K562 (cell line): ENCODE measurements around the gene BNC2. TPM values are rescaled to one million over a fixed set of nuclear protein-coding genes. Genes with fewer than 3 reads are reported as not detected.

Experiments
- ATAC-seq: fragments of 200-7000 bp; cut with Tn5 transposase; 3 replicates; pipeline ENCODE4 v1.9.1; 2020; ENCODE audit warnings: moderate library complexity
- BruUV-seq: library from RNA; stranded (reverse); fragments of 400-500 nt; replicated peaks from 2 replicates; lab custom pipeline; 2021; lab: Mats Ljungman, UMichigan
- CTCF ChIA-PET: fragments of 300-600 bp; formaldehyde crosslinking; extraction: SDS; loops from one replicate; lab custom pipeline; 2021; ENCODE audit warnings: low intra/inter-chr PET ratio; lab: Yijun Ruan, JAX
- POLR2A ChIA-PET: fragments of 300-600, 350-650 bp; sonication (Branson Sonifier 250); formaldehyde crosslinking; extraction: SDS; loops from one replicate; lab custom pipeline; 2021; ENCODE audit warnings: antibody characterized with exemption, inconsistent platforms; lab: Yijun Ruan, JAX
- DNase-seq, 4 experiments: peaks; one replicate each; pipeline versions ENCODE4 v3.0.0 to v3.0.0-alpha.2; 2011 to 2018; ENCODE audit warnings: low spot score in 3 of 4, mixed read lengths in 3 of 4; ENCODE audit errors: extremely low read depth in 1 of 4
- FAIRE-seq: peaks from 2 replicates; lab custom pipeline; 2011; peaks lifted over from hg19 to GRCh38; lab: Jason Lieb, UNC
- H2AFZ ChIP-seq: 2 replicates; pipeline ENCODE4 v1.6.0; 2011; ENCODE audit warnings: low read depth, low read length, control low read depth, inconsistent platforms
- H3K27ac ChIP-seq: fragments of 200-600 bp; 3 replicates; pipeline ENCODE4 v1.8.0; 2011; ENCODE audit warnings: low read depth, mild to moderate bottlenecking, control low read depth, inconsistent platforms, low read length, moderate library complexity, mixed read lengths; ENCODE audit errors: extremely low read depth
- H3K27me3 ChIP-seq, 2 experiments: fragments of 300-600 bp in 1 of 2; 2 replicates in 1 of 2; 3 replicates in 1 of 2; pipeline versions ENCODE4 v1.6.0 to v1.8.0; 2011; ENCODE audit warnings: inconsistent platforms in 2 of 2, low read length in 2 of 2, mild to moderate bottlenecking in 1 of 2, mixed read lengths in 1 of 2, moderate library complexity in 1 of 2; ENCODE audit not compliant: control insufficient read depth in 2 of 2, insufficient read depth in 2 of 2
- H3K36me3 ChIP-seq: fragments of 300-600 bp; 3 replicates; pipeline ENCODE4 v1.8.0; 2011; ENCODE audit warnings: mild to moderate bottlenecking, low read length, inconsistent platforms; ENCODE audit not compliant: control insufficient read depth, insufficient read depth
- H3K4me1 ChIP-seq, 2 experiments: fragments of 200-600 bp in 1 of 2; replicated peaks in 1 of 2; 2 replicates in 1 of 2; 3 replicates in 1 of 2; pipeline versions ENCODE4 v1.5.1 to v1.8.0; 2011; ENCODE audit warnings: inconsistent platforms in 2 of 2, low read length in 2 of 2, mild to moderate bottlenecking in 1 of 2, mixed read lengths in 1 of 2, moderate library complexity in 1 of 2; ENCODE audit not compliant: control insufficient read depth in 2 of 2, insufficient read depth in 2 of 2
- H3K4me2 ChIP-seq: 2 replicates; pipeline ENCODE4 v1.6.1; 2011; ENCODE audit warnings: low read length, control low read depth, inconsistent platforms, mixed read lengths; ENCODE audit not compliant: insufficient read depth
- H3K4me3 ChIP-seq: fragments of 200-600 bp; sonication (generic), shearing (Covaris generic); 2 replicates; pipeline ENCODE4 v1.5.1; 2016; ENCODE audit warnings: control low read depth, inconsistent platforms
- H3K79me2 ChIP-seq: fragments of 200-600 bp; 3 replicates; pipeline ENCODE4 v1.8.0; 2011; ENCODE audit warnings: low read length, inconsistent platforms; ENCODE audit not compliant: control insufficient read depth, insufficient read depth
- H3K9ac ChIP-seq, 2 experiments: 2 replicates each; pipeline versions ENCODE4 v1.6.0 to v1.6.1; 2011; ENCODE audit warnings: low read depth in 2 of 2, low read length in 2 of 2, control low read depth in 1 of 2, inconsistent platforms in 1 of 2, mild to moderate bottlenecking in 1 of 2, mixed read lengths in 1 of 2; ENCODE audit not compliant: insufficient read depth in 1 of 2
- H3K9me1 ChIP-seq: one replicate; pipeline ENCODE4 v1.6.0; 2011; ENCODE audit warnings: inconsistent platforms, mild to moderate bottlenecking, low read length, moderate library complexity; ENCODE audit not compliant: control insufficient read depth, insufficient read depth
- H3K9me3 ChIP-seq: replicated peaks from 2 replicates; pipeline ENCODE4 v1.5.1; 2011; ENCODE audit warnings: low read depth, low read length, inconsistent platforms; ENCODE audit not compliant: control insufficient read depth, insufficient read depth
- H4K20me1 ChIP-seq: replicated peaks from 2 replicates; pipeline ENCODE4 v1.6.1; 2011; ENCODE audit warnings: low read length, inconsistent platforms, mixed read lengths; ENCODE audit not compliant: control insufficient read depth, insufficient read depth
- DMBX1 ChIP-seq: fragments of 250-450 bp; sonication (Bioruptor Pico); IDR thresholded peaks from 2 replicates; pipeline ENCODE4 v1.8.0; 2022; ENCODE audit warnings: inconsistent platforms, mild to moderate bottlenecking, moderate library complexity, borderline replicate concordance
- GABPA ChIP-seq: fragments of 200-800 bp; sonication (Bioruptor generic); conservative IDR thresholded peaks from 2 replicates; pipeline ENCODE4 v1.6.1; 2016; ENCODE audit warnings: low read depth, missing genetic modification characterization, missing compliant biosample characterization
- GABPB2 ChIP-seq: fragments of 250-450 bp; sonication (Bioruptor Pico); conservative IDR thresholded peaks from 2 replicates; pipeline ENCODE4 v1.5.1; 2021; ENCODE audit warnings: mild to moderate bottlenecking
- KLF13 ChIP-seq: fragments of 450-650 bp; IDR thresholded peaks from 2 replicates; pipeline ENCODE4 v1.6.1; 2016; ENCODE audit warnings: missing genetic modification characterization, low read depth, mild to moderate bottlenecking, missing compliant biosample characterization, moderate library complexity, borderline replicate concordance
- ZNF449 ChIP-seq: fragments of 250-450 bp; sonication (Bioruptor Pico); IDR thresholded peaks from 2 replicates; pipeline ENCODE4 v1.8.0; 2022; ENCODE audit warnings: moderate library complexity, mild to moderate bottlenecking, inconsistent platforms
- WGBS: fragments of 100-300 bp; shearing (Covaris generic); methylation state at CpG from one replicate; pipeline ENCODE4 v1.1.6; 2016; ENCODE audit warnings: low coverage, mixed read lengths; ENCODE audit not compliant: insufficient coverage; ENCODE audit errors: missing lambda C conversion rate; 5-methylcytosine and 5-hydroxymethylcytosine counted together
- in situ Hi-C: fragments of 300-500 bp; cut with MboI; formaldehyde crosslinking; loops from 4 replicates; pipeline ENCODE4 v1.15.0; 2018; ENCODE audit warnings: inconsistent platforms, mixed read lengths
- intact Hi-C: fragments of 100-400 bp; cut with micrococcal nuclease; formaldehyde crosslinking; loops from 2 replicates; pipeline ENCODE4 v1.14.2; 2022
- polyA plus RNA-seq, 8 experiments: library from polyadenylated mRNA; depleted of rRNA in 4 of 8; stranded (reverse) in 5 of 8; unstranded in 3 of 8; fragments of >200 nt; fragmentation: Nextera tagmentation in 2 of 8; fragmentation: Illumina TruSeq in 1 of 8; extraction: Ambion mirVana in 2 of 8; extraction: Trizol in 1 of 8; gene quantifications; 2 replicates each; pipeline versions ENCODE4 v1.2.1 to v1.2.3, GENCODE V29; 2011 to 2014; ENCODE audit warnings: inconsistent platforms in 1 of 8, missing spikeins in 1 of 8
- total RNA-seq, 7 experiments: library from RNA; depleted of rRNA in 6 of 7; stranded (reverse); fragments of >200 nt in 6 of 7; fragmentation: Illumina TruSeq in 2 of 7; extraction: Trizol in 2 of 7; gene quantifications; 2 replicates each; pipeline versions ENCODE4 v1.2.1 to v1.2.3, GENCODE V29; 2011 to 2021; ENCODE audit warnings: low replicate concordance in 1 of 7
- TF ChIP-seq, protein P1 (sequence below): fragments of 250-450 bp; sonication (Bioruptor Pico); IDR thresholded peaks from 2 replicates; pipeline ENCODE4 v1.4.0; 2020
- TF ChIP-seq, protein P2 (sequence below): fragments of 450-650 bp; IDR thresholded peaks from 2 replicates; pipeline ENCODE4 v1.7.0; 2016; ENCODE audit warnings: borderline replicate concordance
- TF ChIP-seq, protein P3 (sequence below): fragments of 250-450 bp; sonication (Bioruptor Pico); IDR thresholded peaks from 2 replicates; pipeline ENCODE4 v1.5.1; 2021; ENCODE audit warnings: mild to moderate bottlenecking

Gene BNC2
- total and polyA plus RNA-seq, 9 of the 15 experiments (the other 6 are each of a cell fraction or from before 2014, with no cell fraction given): not detected

GRCh38 chr9:16413509-16414016, 456.9 kb downstream of the BNC2 start (continued):
- TF ChIP-seq, protein P1, sequence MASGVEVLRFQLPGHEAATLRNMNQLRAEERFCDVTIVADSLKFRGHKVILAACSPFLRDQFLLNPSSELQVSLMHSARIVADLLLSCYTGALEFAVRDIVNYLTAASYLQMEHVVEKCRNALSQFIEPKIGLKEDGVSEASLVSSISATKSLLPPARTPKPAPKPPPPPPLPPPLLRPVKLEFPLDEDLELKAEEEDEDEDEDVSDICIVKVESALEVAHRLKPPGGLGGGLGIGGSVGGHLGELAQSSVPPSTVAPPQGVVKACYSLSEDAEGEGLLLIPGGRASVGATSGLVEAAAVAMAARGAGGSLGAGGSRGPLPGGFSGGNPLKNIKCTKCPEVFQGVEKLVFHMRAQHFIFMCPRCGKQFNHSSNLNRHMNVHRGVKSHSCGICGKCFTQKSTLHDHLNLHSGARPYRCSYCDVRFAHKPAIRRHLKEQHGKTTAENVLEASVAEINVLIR: no peak
- TF ChIP-seq, protein P2, sequence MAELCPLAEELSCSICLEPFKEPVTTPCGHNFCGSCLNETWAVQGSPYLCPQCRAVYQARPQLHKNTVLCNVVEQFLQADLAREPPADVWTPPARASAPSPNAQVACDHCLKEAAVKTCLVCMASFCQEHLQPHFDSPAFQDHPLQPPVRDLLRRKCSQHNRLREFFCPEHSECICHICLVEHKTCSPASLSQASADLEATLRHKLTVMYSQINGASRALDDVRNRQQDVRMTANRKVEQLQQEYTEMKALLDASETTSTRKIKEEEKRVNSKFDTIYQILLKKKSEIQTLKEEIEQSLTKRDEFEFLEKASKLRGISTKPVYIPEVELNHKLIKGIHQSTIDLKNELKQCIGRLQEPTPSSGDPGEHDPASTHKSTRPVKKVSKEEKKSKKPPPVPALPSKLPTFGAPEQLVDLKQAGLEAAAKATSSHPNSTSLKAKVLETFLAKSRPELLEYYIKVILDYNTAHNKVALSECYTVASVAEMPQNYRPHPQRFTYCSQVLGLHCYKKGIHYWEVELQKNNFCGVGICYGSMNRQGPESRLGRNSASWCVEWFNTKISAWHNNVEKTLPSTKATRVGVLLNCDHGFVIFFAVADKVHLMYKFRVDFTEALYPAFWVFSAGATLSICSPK: no peak
- no peak for TF ChIP-seq DMBX1 (CRISPR knock-in tag)
- no peak for TF ChIP-seq GABPA (tag)
- TF ChIP-seq, protein P3, sequence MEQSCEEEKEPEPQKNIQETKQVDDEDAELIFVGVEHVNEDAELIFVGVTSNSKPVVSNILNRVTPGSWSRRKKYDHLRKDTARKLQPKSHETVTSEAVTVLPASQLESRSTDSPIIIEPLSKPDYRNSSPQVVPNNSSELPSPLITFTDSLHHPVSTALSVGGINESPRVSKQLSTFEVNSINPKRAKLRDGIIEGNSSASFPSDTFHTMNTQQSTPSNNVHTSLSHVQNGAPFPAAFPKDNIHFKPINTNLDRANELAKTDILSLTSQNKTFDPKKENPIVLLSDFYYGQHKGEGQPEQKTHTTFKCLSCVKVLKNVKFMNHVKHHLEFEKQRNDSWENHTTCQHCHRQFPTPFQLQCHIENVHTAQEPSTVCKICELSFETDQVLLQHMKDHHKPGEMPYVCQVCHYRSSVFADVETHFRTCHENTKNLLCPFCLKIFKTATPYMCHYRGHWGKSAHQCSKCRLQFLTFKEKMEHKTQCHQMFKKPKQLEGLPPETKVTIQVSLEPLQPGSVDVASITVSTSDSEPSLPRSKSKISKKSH (CRISPR knock-in tag): no peak

GRCh38 chr9:16412740-16413139, 457.7 kb downstream of the BNC2 start:
- Histone ChIP-seq H3K9me3 (no peaks in the 10 kb centered on the region), H3K9me1 (no peaks in the 10 kb centered on the region), H3K79me2 (no peaks in the 10 kb centered on the region), H3K27me3 (no peaks in the 10 kb centered on the region), H3K4me2 (no peak overlapping the region), H2AFZ (no peak overlapping the region), H3K36me3 (no peaks in the 10 kb centered on the region), H3K27ac (no peak overlapping the region), H3K9ac (no peak overlapping the region), H3K4me3 (no peak overlapping the region), H3K4me1 (no peaks in the 10 kb centered on the region), H4K20me1 (no peaks in the 10 kb centered on the region)
- CTCF ChIA-PET: no interaction called here
- ATAC-seq: no peak
- no peak for DNase-seq
- intact Hi-C loops: no loop called here
- BruUV-seq: no TSS peak
- no peak for FAIRE-seq
- POLR2A ChIA-PET: no interaction called here
- WGBS: 0% methylated on average over 4 of the region's 4 CpGs
- TF ChIP-seq ZNF449 (CRISPR knock-in tag) (no peak), KLF13 (tag) (no peak), GABPB2 (CRISPR knock-in tag) (no peak)
- in situ Hi-C loops: no loop called here
